Testis (tissue), 3 donors: ENCODE data around the gene HNRNPC. TPM values are rescaled to one million over a fixed set of nuclear protein-coding genes. Genes with fewer than 3 reads are reported as not detected.
"Not testable (repeated sequence)": the region's sequence is repeated elsewhere in the genome, so short reads cannot be mapped to it uniquely, and the experiment has no call there.

Experiments
- DNase-seq: peaks from one replicate; pipeline ENCODE4 v3.0.0-alpha.2; 2019
- H3K27ac ChIP-seq, 2 donors: fragments of 200-600 bp; sonication (generic); one replicate each; pipeline ENCODE4 v1.5.1; 2019
- H3K27me3 ChIP-seq: fragments of 200-600 bp; sonication (generic); one replicate; pipeline ENCODE4 v1.5.1; 2019
- H3K36me3 ChIP-seq: fragments of 200-600 bp; sonication (generic); one replicate; pipeline ENCODE4 v1.5.1; 2017; ENCODE audit warnings: low read depth; ENCODE audit errors: missing control alignments
- H3K4me1 ChIP-seq: fragments of 200-600 bp; sonication (generic); one replicate; pipeline ENCODE4 v1.5.1; 2019
- H3K4me3 ChIP-seq, 2 donors: fragments of 200-600 bp; sonication (generic); one replicate each; pipeline ENCODE4 v1.5.1; 2017 to 2019
- H3K9me3 ChIP-seq: fragments of 200-600 bp; sonication (generic); one replicate; pipeline ENCODE4 v1.5.1; 2017
- CTCF ChIP-seq, 3 experiments: fragments of 450-650 bp in 2 of 3; fragments of 200-600 bp in 1 of 3; sonication (generic) in 1 of 3; IDR thresholded peaks; one replicate each; pipeline ENCODE4 v1.5.1; 2016 to 2019; ENCODE audit warnings: antibody characterized with exemption in 3 of 3, mild to moderate bottlenecking in 2 of 3, moderate library complexity in 1 of 3
- POLR2A ChIP-seq: fragments of 450-650 bp; IDR thresholded peaks from one replicate; pipeline ENCODE4 v1.6.1; 2017; ENCODE audit warnings: antibody characterized with exemption, mild to moderate bottlenecking, moderate library complexity
- WGBS, 2 donors: methylation state at CpG; one replicate each; pipeline ENCODE4 v1.1.5; 2018; 5-methylcytosine and 5-hydroxymethylcytosine counted together
- intact Hi-C: fragments of 100-400 bp; cut with DNase I; formaldehyde crosslinking; loops from one replicate; pipeline ENCODE4 v1.15.1; 2023; ENCODE audit warnings: low total_unique reads
- polyA plus RNA-seq: library from polyadenylated mRNA; stranded (reverse); fragments of 350-450 nt; fragmentation: Illumina TruSeq; extraction: RNeasy Lipid Tissue Mini Kit (QIAGEN cat#74804); gene quantifications from one replicate; pipeline ENCODE4 v1.2.3, GENCODE V29; 2014; ENCODE audit warnings: low read depth, low replicate concordance; ENCODE audit not compliant: insufficient read depth
- total RNA-seq, 2 donors: library from RNA; depleted of rRNA; stranded (reverse); fragments of >200 nt; gene quantifications; one replicate each; pipeline ENCODE4 v1.2.3, GENCODE V29; 2016

Gene HNRNPC
- total and polyA plus RNA-seq, 3 donors from 2014 or later: 317 to 443 (median 399) TPM

GRCh38 chr14:21256539-21257393 lies 12.5 kb downstream of the HNRNPC start:
- DNase-seq: no peak
- intact Hi-C loops: no loop called here
- Histone ChIP-seq H3K27me3 (no peaks in the 10 kb centered on the region), H3K36me3 (no peaks in the 10 kb centered on the region), H3K4me1 (peaks cover 14% of the 10 kb centered on the region), H3K27ac (no peak overlapping the region), H3K4me3 (no peak overlapping the region), H3K9me3 (no peaks in the 10 kb centered on the region)
- WGBS, 2 donors: 89 to 90% methylated on average over 10 of the region's 10 CpGs
- TF ChIP-seq POLR2A: no peak
- TF ChIP-seq CTCF (IDR thresholded peaks at IDR 0.05): no peak

- H3K36me3 ChIP-seq, H3K27ac ChIP-seq, DNase-seq, H3K9me3 ChIP-seq, H3K4me3 ChIP-seq, intact Hi-C loops, H3K27me3 ChIP-seq: not testable (repeated sequence)
- H3K4me1 ChIP-seq: peaks cover 14% of the 10 kb centered on the region
- WGBS, 2 donors: 79 to 83% methylated on average over 8 of the region's 8 CpGs
Observed at GRCh38 chr14:21256102-21256447, 13.2 kb downstream of the HNRNPC start.

- H3K9me3 ChIP-seq: no peaks in the 10 kb centered on the region
- H3K36me3 ChIP-seq: no peaks in the 10 kb centered on the region
- TF ChIP-seq POLR2A: no peak
- no peak for TF ChIP-seq CTCF (IDR thresholded peaks at IDR 0.05)
- no peaks in the 10 kb centered on the region for H3K27me3 ChIP-seq
- DNase-seq: no peak
- no peak overlapping the region for H3K27ac ChIP-seq
- 47 to 59% methylated on average over 4 of the region's 4 CpGs for WGBS, 2 donors
- intact Hi-C loops: no loop called here
- peaks cover 14% of the 10 kb centered on the region for H3K4me1 ChIP-seq
- no peak overlapping the region for H3K4me3 ChIP-seq
Observed at GRCh38 chr14:21255385-21256101, 13.7 kb downstream of the HNRNPC start.

- no peaks in the 10 kb centered on the region for H3K9me3 ChIP-seq
- 89 to 90% methylated on average over 2 of the region's 2 CpGs for WGBS, 2 donors
- peaks cover 9% of the 10 kb centered on the region for H3K4me1 ChIP-seq
- H3K27ac ChIP-seq: no peak overlapping the region
- no peak overlapping the region for H3K4me3 ChIP-seq
- no peak for TF ChIP-seq POLR2A
- TF ChIP-seq CTCF (IDR thresholded peaks at IDR 0.05): no peak
- no peaks in the 10 kb centered on the region for H3K36me3 ChIP-seq
- no peak for DNase-seq
- intact Hi-C loops: no loop called here
- H3K27me3 ChIP-seq: no peaks in the 10 kb centered on the region
Observed at GRCh38 chr14:21252149-21252548, 17.1 kb downstream of the HNRNPC start.

- Histone ChIP-seq H3K36me3 (no peaks in the 10 kb centered on the region), H3K9me3 (no peaks in the 10 kb centered on the region), H3K4me3 (no peak overlapping the region), H3K27me3 (no peaks in the 10 kb centered on the region), H3K4me1 (peaks cover 14% of the 10 kb centered on the region), H3K27ac (no peak overlapping the region)
- intact Hi-C loops: no loop called here
- TF ChIP-seq CTCF (IDR thresholded peaks at IDR 0.05) (no peak), POLR2A (no peak)
- DNase-seq: no peak
- WGBS, 2 donors: 70 to 92% methylated on average over 5 of the region's 5 CpGs
Observed at GRCh38 chr14:21251215-21251614, 18.0 kb downstream of the HNRNPC start.
